ENCODE results near the gene FAF2. TPM values are rescaled to one million over a fixed set of nuclear protein-coding genes. Genes with fewer than 3 reads are reported as not detected.

Gene FAF2
- total RNA-seq, 2 donors from 2014 or later = 36.0 to 37.0 TPM

GRCh38 chr5:176537554-176538229, 89.5 kb downstream of the FAF2 start:
- peak overlapping the region; percentile 97 for H3K27ac ChIP-seq
- no peaks in the 10 kb centered on the region for H3K27me3 ChIP-seq
- peak; percentile 98 for DNase-seq
- H3K36me3 ChIP-seq = no peaks in the 10 kb centered on the region
- peak overlapping the region; percentile 81 for H3K4me3 ChIP-seq
- TF ChIP-seq CTCF (IDR thresholded peaks at IDR 0.05) = no peak
- intact Hi-C loops (cut with DNase I) = loop anchor here (10.0 kb wide), 1 partner anchor 123 kb away; the partner anchor contains the start of gene CLTB
- no peaks in the 10 kb centered on the region for H3K9me3 ChIP-seq
- peaks cover 31% of the 10 kb centered on the region for H3K4me1 ChIP-seq
- H3K9ac ChIP-seq (ENCODE audit: low read depth in 2 of 2, low read length in 2 of 2) = peak overlapping the region; percentile 91 to 99

- intact Hi-C loops (cut with DNase I) = loop anchor here (10.0 kb wide), 1 partner anchor 124 kb away; the partner anchor contains the start of gene CLTB
Observed at GRCh38 chr5:176538230-176538988, 90.2 kb downstream of the FAF2 start.

GRCh38 chr5:176538989-176539384, 90.8 kb downstream of the FAF2 start:
- Histone ChIP-seq H3K9ac (ENCODE audit: low read depth in 2 of 2, low read length in 2 of 2) (no peak overlapping the region), H3K9me3 (no peaks in the 10 kb centered on the region), H3K27ac (no peak overlapping the region), H3K4me1 (peaks cover 20% of the 10 kb centered on the region), H3K4me3 (no peak overlapping the region), H3K27me3 (no peaks in the 10 kb centered on the region), H3K36me3 (no peaks in the 10 kb centered on the region)
- no peak for TF ChIP-seq CTCF (IDR thresholded peaks at IDR 0.05)
- DNase-seq = no peak
- intact Hi-C loops (cut with DNase I) = loop anchor here (10.0 kb wide), 1 partner anchor 124 kb away; the partner anchor contains the start of gene CLTB

More at GRCh38 chr5:176538230-176538988, 90.2 kb downstream of the FAF2 start:
- Histone ChIP-seq H3K4me3 (peak overlapping the region; percentile 81), H3K9ac (ENCODE audit: low read depth in 2 of 2, low read length in 2 of 2) (peak overlapping the region in 1 of 2 donors; percentile 99), H3K4me1 (peaks cover 24% of the 10 kb centered on the region), H3K27ac (peak overlapping the region; percentile 97), H3K9me3 (no peaks in the 10 kb centered on the region), H3K36me3 (no peaks in the 10 kb centered on the region), H3K27me3 (no peaks in the 10 kb centered on the region)
- no peak for TF ChIP-seq CTCF (IDR thresholded peaks at IDR 0.05)
- DNase-seq = no peak

GRCh38 chr5:176540476-176540899, 92.3 kb downstream of the FAF2 start:
- Histone ChIP-seq H3K27ac (no peak overlapping the region), H3K36me3 (no peaks in the 10 kb centered on the region), H3K9ac (ENCODE audit: low read depth in 2 of 2, low read length in 2 of 2) (peak overlapping the region in 1 of 2 donors; percentile 95), H3K27me3 (no peaks in the 10 kb centered on the region), H3K4me3 (no peak overlapping the region), H3K9me3 (no peaks in the 10 kb centered on the region), H3K4me1 (peaks cover 9% of the 10 kb centered on the region)
- intact Hi-C loops (cut with DNase I) = no loop called here
- no peak for TF ChIP-seq CTCF (IDR thresholded peaks at IDR 0.05)
- no peak for DNase-seq

- no peak for DNase-seq
- Histone ChIP-seq H3K9me3 (no peaks in the 10 kb centered on the region), H3K9ac (ENCODE audit: low read depth in 2 of 2, low read length in 2 of 2) (peak overlapping the region in 1 of 2 donors; percentile 95), H3K36me3 (no peaks in the 10 kb centered on the region), H3K4me3 (no peak overlapping the region), H3K4me1 (peaks cover 9% of the 10 kb centered on the region), H3K27ac (peak overlapping the region; percentile 79), H3K27me3 (no peaks in the 10 kb centered on the region)
- no peak for TF ChIP-seq CTCF (IDR thresholded peaks at IDR 0.05)
- intact Hi-C loops (cut with DNase I) = no loop called here
Observed at GRCh38 chr5:176540956-176541337, 92.8 kb downstream of the FAF2 start.

All from colonic mucosa (tissue), 4 donors.